Mesenteric fat pad (tissue), 1 donor: ENCODE measurements around the gene TIGIT. TPM values are rescaled to one million over a fixed set of nuclear protein-coding genes. Genes with fewer than 3 reads are reported as not detected.
"Not testable (repeated sequence)": the region's sequence is repeated elsewhere in the genome, so short reads cannot be mapped to it uniquely, and the experiment has no call there.

ENCODE experiments used
- DNase-seq: peaks from one replicate; pipeline ENCODE4 v3.0.0-alpha.2; 2020; ENCODE audit warnings: low spot score
- long read RNA-seq: library from polyadenylated mRNA; unstranded; transcript quantifications from one replicate; pipeline ENCODE4 v2.0.0, GENCODE V29; 2020
- total RNA-seq: library from RNA; stranded (reverse); fragmentation: NEBNext Ultra II Directional; extraction: Animal tissue kit (Norgen Biotek cat#: 25700); gene quantifications from one replicate; pipeline ENCODE4 v1.2.1, GENCODE V29; 2021
- donor health status: DM: yes; HTN: yes; CAD: no.

TIGIT gene
- 0.42 TPM for total RNA-seq
- long read RNA-seq, partial matches to known transcripts, result 0 of 2 reads
- long read RNA-seq, other reads (novel, unspliced or antisense), result 2 of 2 reads

- DNase-seq, result no peak
These were observed at the start of gene TIGIT for GRCh38 chr3:114293838-114294535. Gene TIGIT, plus strand, starts transcription at chr3:114294028. Its CDS starts 34 bp downstream, at chr3:114294062.

GRCh38 chr3:114252954-114253353 is 40.9 kb upstream of the TIGIT start:
- DNase-seq, result no peak

GRCh38 chr3:114253505-114253904 is 40.3 kb upstream of the TIGIT start:
- no peak for DNase-seq

GRCh38 chr3:114259566-114259965 is 34.3 kb upstream of the TIGIT start:
- DNase-seq, result no peak

- DNase-seq, result no peak
These were observed 33.7 kb upstream of the TIGIT start for GRCh38 chr3:114260152-114260551.

- no peak for DNase-seq
These were observed 23.8 kb upstream of the TIGIT start for GRCh38 chr3:114270019-114270418.

- DNase-seq, result no peak
These were observed 21.6 kb upstream of the TIGIT start for GRCh38 chr3:114272271-114272670.

- DNase-seq, result no peak
These were observed 18.9 kb upstream of the TIGIT start for GRCh38 chr3:114274929-114275328.

GRCh38 chr3:114276856-114277255 is 17.0 kb upstream of the TIGIT start:
- not testable (repeated sequence) for DNase-seq

GRCh38 chr3:114284644-114285043 is 9.2 kb upstream of the TIGIT start:
- DNase-seq, result no peak

- DNase-seq, result no peak
These were observed 8.1 kb upstream of the TIGIT start for GRCh38 chr3:114285648-114286230.

- no peak for DNase-seq
These were observed 7.6 kb upstream of the TIGIT start for GRCh38 chr3:114286266-114286665.

GRCh38 chr3:114290911-114291901 is 2.6 kb upstream of the TIGIT start:
- no peak for DNase-seq

- DNase-seq, result no peak
These were observed 1.2 kb downstream of the TIGIT start for GRCh38 chr3:114294940-114295480.

GRCh38 chr3:114295946-114296345 is 2.1 kb downstream of the TIGIT start:
- no peak for DNase-seq

- no peak for DNase-seq
These were observed 5.6 kb downstream of the TIGIT start for GRCh38 chr3:114299421-114299820.

- no peak for DNase-seq
These were observed 6.3 kb downstream of the TIGIT start for GRCh38 chr3:114299941-114300624.

GRCh38 chr3:114307222-114307830 is 13.5 kb downstream of the TIGIT start:
- DNase-seq, result no peak

- no peak for DNase-seq
These were observed 14.0 kb downstream of the TIGIT start for GRCh38 chr3:114307832-114308231.

- DNase-seq, result no peak
These were observed 14.5 kb downstream of the TIGIT start for GRCh38 chr3:114308377-114308776.
